ENCODE results near the gene FGF22.

The FGF22 gene

DNA sequence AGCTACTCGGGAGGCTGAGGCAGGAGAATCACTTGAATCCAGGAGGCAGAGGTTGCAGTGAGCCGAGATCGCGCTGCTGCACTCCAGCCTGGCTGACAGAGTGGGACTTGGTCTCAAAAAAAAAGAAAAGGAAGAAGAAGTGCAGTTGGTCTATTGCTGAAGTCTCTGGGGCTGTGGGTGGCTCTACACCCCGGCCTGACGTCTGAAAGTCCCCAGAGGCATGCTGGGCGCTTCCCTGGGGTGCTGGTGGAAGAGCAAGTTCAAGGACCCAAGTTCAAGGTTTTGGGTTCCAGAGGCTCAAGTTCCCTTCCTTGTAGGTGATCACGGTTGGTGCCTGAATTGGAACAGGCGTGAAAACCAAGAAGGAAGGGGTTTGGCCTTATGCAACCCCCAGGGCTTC is 46.2 kb upstream of the FGF22 start:
- H3K27me3 ChIP-seq (replicated peaks; ENCODE audit: insufficient read depth, low read length), result peaks cover 82% of the 10 kb centered on the region
- no peaks in the 10 kb centered on the region for H3K36me3 ChIP-seq (replicated peaks; ENCODE audit: insufficient read depth, low read length)
- no peak overlapping the region for H3K4me2 ChIP-seq (ENCODE audit: low read depth, low read length)
- no peak for DNase-seq
- no peaks in the 10 kb centered on the region for H4K20me1 ChIP-seq (ENCODE audit: insufficient read depth, low read length)
- H3K79me2 ChIP-seq (ENCODE audit: low read length), result no peaks in the 10 kb centered on the region
- H3K4me3 ChIP-seq (ENCODE audit: low read length), result no peak overlapping the region
- no peaks in the 10 kb centered on the region for H3K9me3 ChIP-seq (replicated peaks; ENCODE audit: insufficient read depth, low read length)
- H3F3A ChIP-seq (ENCODE audit: insufficient read depth, low read length), result no peaks in the 10 kb centered on the region
- H2AFZ ChIP-seq (ENCODE audit: low read length), result no peak overlapping the region
- H3K4me1 ChIP-seq (ENCODE audit: low read length), result no peaks in the 10 kb centered on the region
- TF ChIP-seq EZH2phosphoT487 (IDR thresholded peaks at IDR 0.05; ENCODE audit: low read length) (no peak), EZH2 (optimal IDR thresholded peaks at IDR 0.05; ENCODE audit: low read depth, low read length) (no peak)
- TF ChIP-seq, protein P1, sequence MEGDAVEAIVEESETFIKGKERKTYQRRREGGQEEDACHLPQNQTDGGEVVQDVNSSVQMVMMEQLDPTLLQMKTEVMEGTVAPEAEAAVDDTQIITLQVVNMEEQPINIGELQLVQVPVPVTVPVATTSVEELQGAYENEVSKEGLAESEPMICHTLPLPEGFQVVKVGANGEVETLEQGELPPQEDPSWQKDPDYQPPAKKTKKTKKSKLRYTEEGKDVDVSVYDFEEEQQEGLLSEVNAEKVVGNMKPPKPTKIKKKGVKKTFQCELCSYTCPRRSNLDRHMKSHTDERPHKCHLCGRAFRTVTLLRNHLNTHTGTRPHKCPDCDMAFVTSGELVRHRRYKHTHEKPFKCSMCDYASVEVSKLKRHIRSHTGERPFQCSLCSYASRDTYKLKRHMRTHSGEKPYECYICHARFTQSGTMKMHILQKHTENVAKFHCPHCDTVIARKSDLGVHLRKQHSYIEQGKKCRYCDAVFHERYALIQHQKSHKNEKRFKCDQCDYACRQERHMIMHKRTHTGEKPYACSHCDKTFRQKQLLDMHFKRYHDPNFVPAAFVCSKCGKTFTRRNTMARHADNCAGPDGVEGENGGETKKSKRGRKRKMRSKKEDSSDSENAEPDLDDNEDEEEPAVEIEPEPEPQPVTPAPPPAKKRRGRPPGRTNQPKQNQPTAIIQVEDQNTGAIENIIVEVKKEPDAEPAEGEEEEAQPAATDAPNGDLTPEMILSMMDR (IDR thresholded peaks at IDR 0.05; ENCODE audit: low read length), result no peak
- H3K27ac ChIP-seq (ENCODE audit: low read length), result no peak overlapping the region
- no peaks in the 10 kb centered on the region for H3K9me2 ChIP-seq (replicated peaks; ENCODE audit: insufficient read depth, low read length)
- no peak overlapping the region for H3K9ac ChIP-seq (ENCODE audit: low read length)

DNA sequence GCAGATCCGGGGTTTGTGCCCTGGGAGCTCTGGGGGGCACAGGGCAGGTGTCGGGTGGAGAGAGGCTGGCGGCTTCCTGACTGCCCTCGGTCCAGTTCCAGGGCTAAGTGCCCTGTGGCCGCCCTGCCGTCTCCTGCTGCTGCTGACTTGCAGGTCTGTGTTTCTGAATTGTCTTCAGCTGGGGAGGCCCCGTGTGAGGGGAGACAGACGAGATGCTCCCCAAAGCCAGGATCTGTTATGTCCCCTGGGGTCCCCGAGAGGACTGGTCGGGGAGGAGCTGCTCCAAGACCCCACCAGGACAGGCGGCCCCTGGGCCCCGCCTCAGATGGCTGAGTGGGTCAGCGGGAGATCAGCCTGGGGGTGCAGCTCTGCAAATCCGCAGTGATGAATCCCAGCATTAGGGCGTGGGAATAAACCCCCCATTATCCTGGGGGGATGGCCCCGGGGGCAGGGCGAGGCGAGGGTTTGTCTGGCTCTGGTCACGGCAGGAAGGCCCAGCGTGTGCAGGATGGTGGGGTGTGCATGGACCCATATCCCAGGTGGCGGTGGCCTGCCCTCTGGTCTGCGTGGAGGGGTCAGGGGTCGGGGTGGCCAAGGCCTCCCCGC is 45.3 kb upstream of the FGF22 start:
- H3K9me2 ChIP-seq (replicated peaks; ENCODE audit: insufficient read depth, low read length), result no peaks in the 10 kb centered on the region
- DNase-seq, result no peak
- peaks cover 82% of the 10 kb centered on the region for H3K27me3 ChIP-seq (replicated peaks; ENCODE audit: insufficient read depth, low read length)
- H3K79me2 ChIP-seq (ENCODE audit: low read length), result no peaks in the 10 kb centered on the region
- no peak overlapping the region for H3K4me3 ChIP-seq (ENCODE audit: low read length)
- TF ChIP-seq EZH2phosphoT487 (IDR thresholded peaks at IDR 0.05; ENCODE audit: low read length), result no peak
- TF ChIP-seq EZH2 (optimal IDR thresholded peaks at IDR 0.05; ENCODE audit: low read depth, low read length), result no peak
- TF ChIP-seq, protein P1 (IDR thresholded peaks at IDR 0.05; ENCODE audit: low read length), result no peak
- H3K36me3 ChIP-seq (replicated peaks; ENCODE audit: insufficient read depth, low read length), result no peaks in the 10 kb centered on the region
- no peaks in the 10 kb centered on the region for H4K20me1 ChIP-seq (ENCODE audit: insufficient read depth, low read length)
- H3K9ac ChIP-seq (ENCODE audit: low read length), result no peak overlapping the region
- no peaks in the 10 kb centered on the region for H3K4me1 ChIP-seq (ENCODE audit: low read length)
- H3K4me2 ChIP-seq (ENCODE audit: low read depth, low read length), result no peak overlapping the region
- H2AFZ ChIP-seq (ENCODE audit: low read length), result no peak overlapping the region
- no peaks in the 10 kb centered on the region for H3F3A ChIP-seq (ENCODE audit: insufficient read depth, low read length)
- H3K9me3 ChIP-seq (replicated peaks; ENCODE audit: insufficient read depth, low read length), result no peaks in the 10 kb centered on the region
- no peak overlapping the region for H3K27ac ChIP-seq (ENCODE audit: low read length)

DNA sequence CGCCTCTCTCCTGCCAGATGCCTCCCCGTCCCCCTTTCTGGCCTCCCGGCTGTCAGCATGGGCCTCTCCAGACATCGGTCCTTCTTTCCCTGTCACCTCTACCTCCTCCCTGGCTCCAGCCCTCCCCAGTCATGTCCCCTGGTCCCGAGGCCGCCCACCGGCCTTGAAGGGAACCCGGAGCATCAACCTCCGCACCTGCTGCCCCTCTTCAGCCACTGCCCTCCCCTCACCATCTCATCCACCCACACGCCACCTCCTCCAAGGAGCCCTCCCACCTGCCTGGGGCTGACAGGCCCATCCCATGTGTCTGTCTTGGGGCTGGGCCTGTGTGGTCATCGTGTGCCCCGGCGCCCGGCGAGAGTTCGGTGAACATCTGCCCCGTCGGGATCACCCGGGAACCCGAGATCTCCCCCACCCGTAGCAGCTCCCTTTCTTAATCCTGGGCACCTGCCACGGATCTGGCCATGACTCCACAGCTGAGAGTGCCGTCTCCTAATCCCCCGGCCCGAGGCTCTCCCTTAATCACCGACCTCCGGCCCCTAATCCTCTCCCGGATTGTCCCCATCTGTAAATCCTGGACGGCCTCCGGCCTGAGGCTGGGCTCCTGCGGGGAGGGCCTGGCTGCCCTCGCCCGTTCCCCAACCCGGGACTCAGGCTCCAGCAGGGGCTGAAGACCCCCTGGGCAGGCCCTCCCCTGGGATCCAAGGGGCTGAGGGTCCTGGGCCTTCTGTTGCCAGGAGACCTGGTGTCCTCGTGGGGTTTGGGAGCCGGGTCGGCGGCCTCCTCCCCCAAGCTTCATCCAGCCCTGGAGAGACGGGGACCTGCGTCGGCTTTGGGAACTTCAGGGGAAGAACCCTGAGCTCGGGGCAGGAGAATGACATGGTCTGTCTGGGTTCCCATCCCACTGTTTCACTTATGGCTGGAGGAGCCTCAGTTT is 44.1 kb upstream of the FGF22 start:
- Histone ChIP-seq H3K79me2 (ENCODE audit: low read length) (no peaks in the 10 kb centered on the region), H3K4me1 (ENCODE audit: low read length) (no peaks in the 10 kb centered on the region), H2AFZ (ENCODE audit: low read length) (no peak overlapping the region), H3K4me2 (ENCODE audit: low read depth, low read length) (no peak overlapping the region), H3K27ac (ENCODE audit: low read length) (no peak overlapping the region), H3K9me3 (replicated peaks; ENCODE audit: insufficient read depth, low read length) (no peaks in the 10 kb centered on the region), H3F3A (ENCODE audit: insufficient read depth, low read length) (no peaks in the 10 kb centered on the region), H3K9me2 (replicated peaks; ENCODE audit: insufficient read depth, low read length) (no peaks in the 10 kb centered on the region), H3K4me3 (ENCODE audit: low read length) (no peak overlapping the region), H4K20me1 (ENCODE audit: insufficient read depth, low read length) (no peaks in the 10 kb centered on the region), H3K36me3 (replicated peaks; ENCODE audit: insufficient read depth, low read length) (no peaks in the 10 kb centered on the region), H3K9ac (ENCODE audit: low read length) (no peak overlapping the region), H3K27me3 (replicated peaks; ENCODE audit: insufficient read depth, low read length) (peaks cover 93% of the 10 kb centered on the region)
- no peak for TF ChIP-seq EZH2phosphoT487 (IDR thresholded peaks at IDR 0.05; ENCODE audit: low read length)
- TF ChIP-seq, protein P1 (IDR thresholded peaks at IDR 0.05; ENCODE audit: low read length), result no peak
- no peak for TF ChIP-seq EZH2 (optimal IDR thresholded peaks at IDR 0.05; ENCODE audit: low read depth, low read length)
- DNase-seq, result no peak

Measured in MM.1S (cell line).